ENCODE results near the gene PRLH. TPM values are rescaled to one million over a fixed set of nuclear protein-coding genes. Genes with fewer than 3 reads are reported as not detected.

PRLH gene
- not detected for total RNA-seq

- Histone ChIP-seq H3K27me3 (peaks cover 16% of the 10 kb centered on the region), H3K27ac (no peak within 1 kb of the TSS), H3K9me3 (no peaks in the 10 kb centered on the region), H3K4me3 (no peak within 1 kb of the TSS), H3K4me1 (no peaks in the 10 kb centered on the region), H3K36me3 (no peaks in the 10 kb centered on the region)
- no peak for DNase-seq (ENCODE audit: low spot score in 2 of 2)
- TF ChIP-seq CTCF (IDR thresholded peaks at IDR 0.05) (no peak), POLR2AphosphoS5 (IDR thresholded peaks at IDR 0.05) (no peak), POLR2A (IDR thresholded peaks at IDR 0.05) (no peak), EP300 (IDR thresholded peaks at IDR 0.05) (no peak)
- WGBS: 74% methylated on average over 25 of the region's 32 CpGs
Measured at GRCh38 chr2:237566401-237567235, at the start of gene PRLH. Gene PRLH (plus strand): TSS chr2:237566574. CDS start chr2:237566574, 0 bp downstream.

GRCh38 chr2:237517163-237517562 lies 49.2 kb upstream of the PRLH start:
- Histone ChIP-seq H3K4me1 (peaks cover 13% of the 10 kb centered on the region), H3K36me3 (no peaks in the 10 kb centered on the region)
- TF ChIP-seq EP300 (IDR thresholded peaks at IDR 0.05) (no peak), POLR2AphosphoS5 (IDR thresholded peaks at IDR 0.05) (no peak), CTCF (IDR thresholded peaks at IDR 0.05) (no peak), POLR2A (IDR thresholded peaks at IDR 0.05) (no peak)

GRCh38 chr2:237517990-237518389 lies 48.4 kb upstream of the PRLH start:
- WGBS: 85% methylated on average over 1 of the region's 1 CpG
- DNase-seq (ENCODE audit: low spot score in 2 of 2): no peak
- no peaks in the 10 kb centered on the region for H3K27me3 ChIP-seq
- H3K4me1 ChIP-seq: peaks cover 5% of the 10 kb centered on the region
- no peak overlapping the region for H3K4me3 ChIP-seq
- H3K9me3 ChIP-seq: no peaks in the 10 kb centered on the region
- TF ChIP-seq POLR2A (IDR thresholded peaks at IDR 0.05) (no peak), CTCF (IDR thresholded peaks at IDR 0.05) (no peak), EP300 (IDR thresholded peaks at IDR 0.05) (no peak), POLR2AphosphoS5 (IDR thresholded peaks at IDR 0.05) (no peak)
- no peaks in the 10 kb centered on the region for H3K36me3 ChIP-seq
- H3K27ac ChIP-seq: no peak overlapping the region

More at GRCh38 chr2:237517163-237517562, 49.2 kb upstream of the PRLH start:
- H3K4me3 ChIP-seq: no peak overlapping the region
- WGBS: 88% methylated on average over 4 of the region's 4 CpGs
- no peak for DNase-seq (ENCODE audit: low spot score in 2 of 2)
- no peak overlapping the region for H3K27ac ChIP-seq
- no peaks in the 10 kb centered on the region for H3K9me3 ChIP-seq
- H3K27me3 ChIP-seq: no peaks in the 10 kb centered on the region

- TF ChIP-seq POLR2A (IDR thresholded peaks at IDR 0.05): no peak
- no peak for TF ChIP-seq CTCF (IDR thresholded peaks at IDR 0.05)
- TF ChIP-seq EP300 (IDR thresholded peaks at IDR 0.05): no peak
- TF ChIP-seq POLR2AphosphoS5 (IDR thresholded peaks at IDR 0.05): no peak
- H3K36me3 ChIP-seq: no peaks in the 10 kb centered on the region
- H3K27me3 ChIP-seq: no peaks in the 10 kb centered on the region
- H3K4me1 ChIP-seq: no peaks in the 10 kb centered on the region
- DNase-seq (ENCODE audit: low spot score in 2 of 2): no peak
- no peak overlapping the region for H3K4me3 ChIP-seq
- no peak overlapping the region for H3K27ac ChIP-seq
- H3K9me3 ChIP-seq: no peaks in the 10 kb centered on the region
- WGBS: 72% methylated on average over 14 of the region's 14 CpGs
Measured at GRCh38 chr2:237519506-237520245, 46.7 kb upstream of the PRLH start.

- Histone ChIP-seq H3K36me3 (no peaks in the 10 kb centered on the region), H3K27me3 (no peaks in the 10 kb centered on the region), H3K9me3 (no peaks in the 10 kb centered on the region), H3K27ac (no peak overlapping the region), H3K4me3 (no peak overlapping the region), H3K4me1 (no peaks in the 10 kb centered on the region)
- DNase-seq (ENCODE audit: low spot score in 2 of 2): no peak
- WGBS: 94% methylated on average over 6 of the region's 6 CpGs
- TF ChIP-seq CTCF (IDR thresholded peaks at IDR 0.05): no peak
- no peak for TF ChIP-seq POLR2A (IDR thresholded peaks at IDR 0.05)
- TF ChIP-seq EP300 (IDR thresholded peaks at IDR 0.05): no peak
- TF ChIP-seq POLR2AphosphoS5 (IDR thresholded peaks at IDR 0.05): no peak
Measured at GRCh38 chr2:237520290-237520689, 46.1 kb upstream of the PRLH start.
